ENCODE data around the gene CRYBG1.

CRYBG1 gene

GRCh38 chr6:106430466-106430865 lies 69.9 kb downstream of the CRYBG1 start:
- no peak for DNase-seq

GRCh38 chr6:106431405-106431804 lies 70.9 kb downstream of the CRYBG1 start:
- DNase-seq: no peak

GRCh38 chr6:106431972-106432371 lies 71.5 kb downstream of the CRYBG1 start:
- no peak for DNase-seq

GRCh38 chr6:106434530-106434929 lies 74.0 kb downstream of the CRYBG1 start:
- DNase-seq: no peak

- DNase-seq: peak; percentile 17
Observed at GRCh38 chr6:106439459-106439858, 78.9 kb downstream of the CRYBG1 start.

GRCh38 chr6:106440546-106440945 lies 80.0 kb downstream of the CRYBG1 start:
- no peak for DNase-seq

- no peak for DNase-seq
Observed at GRCh38 chr6:106442395-106442794, 81.9 kb downstream of the CRYBG1 start.

GRCh38 chr6:106444777-106445507 lies 84.4 kb downstream of the CRYBG1 start:
- DNase-seq: peak; percentile 77

GRCh38 chr6:106445508-106445878 lies 85.0 kb downstream of the CRYBG1 start:
- DNase-seq: no peak

GRCh38 chr6:106446287-106446885 lies 85.9 kb downstream of the CRYBG1 start:
- peak; percentile 34 for DNase-seq

- no peak for DNase-seq
Observed at GRCh38 chr6:106446983-106447382, 86.5 kb downstream of the CRYBG1 start.

- peak; percentile 34 for DNase-seq
Observed at GRCh38 chr6:106448000-106448426, 87.5 kb downstream of the CRYBG1 start.

GRCh38 chr6:106450653-106451052 lies 90.1 kb downstream of the CRYBG1 start:
- no peak for DNase-seq

- DNase-seq: no peak
Observed at GRCh38 chr6:106451439-106451838, 90.9 kb downstream of the CRYBG1 start.

- no peak for DNase-seq
Observed at GRCh38 chr6:106452628-106453027, 92.1 kb downstream of the CRYBG1 start.

GRCh38 chr6:106453756-106454367 lies 93.3 kb downstream of the CRYBG1 start:
- DNase-seq: no peak

- no peak for DNase-seq
Observed at GRCh38 chr6:106456756-106457155, 96.2 kb downstream of the CRYBG1 start.

GRCh38 chr6:106458021-106458986 lies 97.8 kb downstream of the CRYBG1 start:
- no peak for DNase-seq

- DNase-seq: no peak
Observed at GRCh38 chr6:106460481-106460880, 100.0 kb downstream of the CRYBG1 start.

- no peak for DNase-seq
Observed at GRCh38 chr6:106461084-106461483, 100.6 kb downstream of the CRYBG1 start.

- no peak for DNase-seq
Observed at GRCh38 chr6:106462923-106463557, 102.5 kb downstream of the CRYBG1 start.

- DNase-seq: no peak
Observed at GRCh38 chr6:106466211-106466610, 105.7 kb downstream of the CRYBG1 start.

GRCh38 chr6:106468935-106469334 lies 108.4 kb downstream of the CRYBG1 start:
- no peak for DNase-seq
